ENCODE measurements around the gene ADORA2B.
"Not testable (repeated sequence)": the region's sequence is repeated elsewhere in the genome, so short reads cannot be mapped to it uniquely, and the experiment has no call there.

ADORA2B gene

DNA sequence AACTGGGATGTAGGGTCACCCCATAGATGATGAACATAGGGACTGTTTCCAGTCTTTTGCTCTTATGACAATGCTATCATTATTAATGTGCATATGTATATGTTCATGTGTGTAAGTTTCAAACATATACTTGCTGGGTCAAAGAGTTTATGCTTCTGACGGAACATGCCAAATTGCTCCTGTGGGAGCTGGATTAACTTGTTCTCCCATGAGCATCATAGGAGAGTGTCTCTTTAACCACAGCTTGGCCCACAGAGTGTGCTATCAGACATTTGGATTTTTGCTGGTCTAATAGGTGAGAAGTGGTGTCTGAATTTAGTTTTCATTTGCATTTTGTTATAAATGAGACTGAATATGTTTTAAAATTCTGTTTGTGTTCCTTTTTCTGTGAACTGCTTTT, 22.3 kb upstream of the ADORA2B start:
- DNase-seq (ENCODE audit: low read depth): no peak

DNA sequence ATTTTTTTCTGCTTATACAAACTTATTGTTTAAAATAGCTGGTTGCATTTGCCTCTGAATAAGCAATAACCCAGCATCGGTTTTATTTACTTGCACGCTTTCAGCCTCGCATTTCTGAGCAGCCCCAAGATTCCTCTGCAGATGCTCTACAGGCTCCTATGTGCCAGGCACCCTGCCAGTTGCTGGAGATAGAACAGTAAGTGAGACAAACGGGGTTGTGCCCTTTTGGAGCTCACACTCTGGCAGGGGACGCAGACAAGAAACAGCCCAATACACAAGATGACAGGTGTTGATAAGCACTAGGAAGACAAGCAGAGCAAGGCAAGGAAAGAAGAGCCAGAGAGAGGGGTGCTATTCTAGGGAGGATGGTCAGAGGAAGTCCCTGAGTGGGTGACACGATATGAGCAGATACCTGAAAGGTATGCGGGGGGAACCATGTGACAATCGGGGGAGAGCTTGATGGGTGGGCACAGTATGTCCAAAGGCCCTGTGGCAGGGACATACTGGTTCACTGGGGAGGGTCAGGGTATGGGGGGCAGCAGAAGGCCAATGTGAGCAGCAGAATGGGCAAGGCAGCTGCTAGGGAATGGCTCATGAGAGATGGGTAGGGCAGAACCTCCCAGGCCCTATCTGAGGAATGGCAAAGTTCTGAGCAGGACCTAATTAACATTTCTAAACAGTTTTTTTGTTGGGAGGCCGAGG, 18.7 kb upstream of the ADORA2B start:
- DNase-seq (ENCODE audit: low read depth): no peak

DNA sequence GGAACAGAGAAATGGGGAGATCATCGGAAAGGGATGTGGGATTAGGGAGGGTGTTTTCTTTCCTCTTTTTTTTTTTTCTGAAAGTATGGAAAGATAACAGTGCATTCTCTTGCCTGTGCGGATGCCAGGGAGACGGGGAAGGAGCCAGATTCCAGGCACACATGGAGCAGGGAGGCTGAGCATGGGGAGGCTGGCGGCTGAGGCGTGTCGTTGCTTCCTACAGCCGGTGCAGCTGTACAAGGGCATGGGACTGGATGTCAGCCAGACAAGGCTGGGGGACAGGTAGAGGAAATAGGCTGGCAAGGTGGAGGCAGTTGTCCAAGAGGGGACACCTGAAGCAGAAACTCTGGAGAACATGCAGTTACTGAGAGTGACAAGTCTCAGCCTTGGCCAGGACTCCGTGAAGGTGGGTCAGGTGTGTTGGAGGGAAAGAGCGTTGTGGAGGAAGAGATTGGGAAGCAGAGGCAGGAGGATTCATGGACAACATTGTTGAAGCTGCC, 16.6 kb upstream of the ADORA2B start:
- DNase-seq (ENCODE audit: low read depth): no peak

DNA sequence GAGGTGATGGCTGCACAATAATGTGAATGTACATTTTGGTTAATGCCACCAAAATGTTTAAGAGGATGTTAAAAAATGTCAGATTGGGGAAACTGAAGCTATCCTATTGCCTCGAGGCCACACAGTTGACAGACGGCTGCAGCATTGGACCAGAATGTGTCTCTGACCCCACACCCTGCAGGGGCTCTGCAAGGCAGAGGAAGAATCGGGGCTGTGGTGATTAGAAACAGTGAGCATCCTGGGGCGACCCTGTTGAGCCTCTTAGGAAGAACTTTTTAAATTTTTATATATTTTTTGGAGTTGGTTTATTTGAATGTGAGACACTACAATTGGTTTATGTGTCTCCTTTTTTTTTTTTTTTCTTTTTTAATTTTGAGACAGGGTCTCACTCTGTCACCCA, 15.0 kb upstream of the ADORA2B start:
- DNase-seq (ENCODE audit: low read depth): no peak

DNA sequence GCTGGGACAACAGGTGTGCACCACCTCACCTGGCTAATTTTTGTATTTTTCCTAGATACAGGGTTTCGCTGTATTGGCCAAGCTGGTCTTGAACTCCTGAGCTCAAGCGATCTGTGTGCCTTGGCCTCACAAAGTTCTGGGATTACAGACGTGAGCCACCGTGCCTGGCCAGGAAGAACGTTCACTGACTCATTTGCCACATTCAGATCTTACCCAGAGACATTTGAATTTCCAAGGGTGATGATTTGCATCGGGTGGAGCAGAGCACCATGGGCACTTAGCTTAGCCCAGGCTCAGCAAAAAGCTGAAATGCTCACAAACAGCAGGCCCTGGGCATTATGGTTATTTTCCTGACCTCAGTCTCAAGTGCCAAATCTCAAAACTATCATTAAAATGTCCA, 14.5 kb upstream of the ADORA2B start:
- no peak for DNase-seq (ENCODE audit: low read depth)

DNA sequence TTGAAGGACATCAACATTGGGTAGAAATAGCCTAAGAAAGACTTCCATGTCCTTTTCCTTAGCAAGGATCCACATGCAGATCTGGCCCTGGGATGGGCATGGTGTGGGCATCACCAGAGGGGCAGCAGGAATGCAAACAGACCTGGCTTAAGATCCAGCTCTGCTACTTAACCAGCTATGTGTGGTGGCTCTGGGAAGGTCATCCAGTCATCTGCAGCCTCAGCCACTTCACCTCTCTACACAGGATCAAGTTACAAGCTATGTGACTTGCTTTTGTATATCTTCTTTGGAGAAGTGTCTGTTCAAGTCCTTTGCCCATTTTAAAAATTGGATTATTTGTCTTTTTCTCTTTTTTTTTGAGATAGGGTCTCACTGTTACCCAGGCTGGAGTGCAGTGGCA, 13.5 kb upstream of the ADORA2B start:
- DNase-seq (ENCODE audit: low read depth): no peak

DNA sequence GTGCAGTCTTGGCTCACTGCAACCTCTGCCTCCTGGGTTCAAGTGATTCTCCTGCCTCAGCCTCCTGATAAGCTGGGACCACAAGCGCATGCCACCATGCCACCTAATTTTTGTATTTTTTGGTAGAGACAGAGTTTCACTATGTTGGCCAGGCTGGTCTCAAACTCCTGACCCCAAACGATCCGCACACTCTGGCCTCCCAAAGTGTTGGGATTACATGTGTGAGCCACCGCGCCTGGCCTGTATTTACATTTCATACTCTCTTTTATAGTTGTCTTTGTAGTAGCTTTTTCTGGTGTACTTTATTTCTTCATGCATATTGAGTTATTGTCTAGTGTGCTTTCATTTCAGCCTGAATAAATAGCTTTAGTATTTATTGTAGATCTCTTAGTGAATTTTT, 10.1 kb upstream of the ADORA2B start:
- no peak for DNase-seq (ENCODE audit: low read depth)

DNA sequence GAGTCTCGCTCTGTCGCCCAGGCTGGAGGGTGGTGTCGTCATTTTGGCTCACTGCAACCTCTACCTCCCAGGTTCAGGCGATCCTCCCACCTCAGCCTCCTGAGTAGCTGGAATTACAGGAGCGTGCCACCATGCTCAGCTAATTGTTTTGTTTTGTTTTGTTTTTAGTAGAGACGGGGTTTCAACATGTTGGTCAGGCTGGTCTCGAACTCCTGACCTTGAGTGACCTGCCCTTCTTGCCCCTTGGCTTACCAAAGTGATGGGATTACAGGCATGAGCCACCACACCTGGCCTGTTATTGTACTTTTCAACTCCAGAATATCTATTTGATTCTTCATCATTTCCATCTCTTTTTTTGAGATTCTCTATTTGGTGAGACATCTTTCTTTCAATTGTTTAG, 9.0 kb upstream of the ADORA2B start:
- DNase-seq (ENCODE audit: low read depth): no peak

DNA sequence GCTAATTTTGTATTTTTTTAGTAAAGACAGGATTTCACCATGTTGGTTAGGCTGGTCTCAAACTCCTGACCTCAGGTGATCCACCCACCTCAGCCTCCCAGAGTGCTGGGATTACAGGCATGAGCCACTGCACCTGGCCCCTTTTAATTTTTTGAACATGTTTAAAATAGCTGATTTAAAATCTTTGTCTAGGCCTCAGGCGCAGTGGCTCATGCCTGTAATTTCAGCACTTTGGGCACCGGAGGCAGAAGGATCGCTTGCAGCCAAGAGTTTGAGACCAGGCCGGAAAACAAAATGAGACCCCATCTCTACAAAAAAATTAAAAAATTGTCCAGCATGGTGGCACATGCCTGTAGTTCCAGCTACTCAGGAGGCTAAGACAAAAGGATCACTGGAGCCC, 8.4 kb upstream of the ADORA2B start:
- DNase-seq (ENCODE audit: low read depth): not testable (repeated sequence)

DNA sequence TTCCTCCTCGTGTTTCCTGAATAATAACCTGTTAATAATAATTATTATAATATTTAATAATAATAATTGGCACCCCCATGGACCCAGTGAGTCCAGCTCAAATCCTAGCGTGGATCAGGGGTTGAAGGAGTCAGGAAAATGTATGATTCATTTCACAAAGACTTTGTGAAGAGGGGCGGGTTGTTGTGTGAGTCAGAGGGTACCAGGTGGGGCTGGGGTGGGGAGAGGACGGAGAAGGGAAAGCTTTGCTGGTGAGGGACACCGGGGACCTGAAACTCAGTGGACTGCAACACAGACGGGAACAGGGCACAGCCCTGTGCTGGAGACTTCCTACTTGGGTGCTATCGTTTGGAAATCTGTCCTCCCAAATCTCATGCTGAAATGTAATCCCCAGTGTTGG, 3.1 kb upstream of the ADORA2B start:
- no peak for DNase-seq (ENCODE audit: low read depth)

DNA sequence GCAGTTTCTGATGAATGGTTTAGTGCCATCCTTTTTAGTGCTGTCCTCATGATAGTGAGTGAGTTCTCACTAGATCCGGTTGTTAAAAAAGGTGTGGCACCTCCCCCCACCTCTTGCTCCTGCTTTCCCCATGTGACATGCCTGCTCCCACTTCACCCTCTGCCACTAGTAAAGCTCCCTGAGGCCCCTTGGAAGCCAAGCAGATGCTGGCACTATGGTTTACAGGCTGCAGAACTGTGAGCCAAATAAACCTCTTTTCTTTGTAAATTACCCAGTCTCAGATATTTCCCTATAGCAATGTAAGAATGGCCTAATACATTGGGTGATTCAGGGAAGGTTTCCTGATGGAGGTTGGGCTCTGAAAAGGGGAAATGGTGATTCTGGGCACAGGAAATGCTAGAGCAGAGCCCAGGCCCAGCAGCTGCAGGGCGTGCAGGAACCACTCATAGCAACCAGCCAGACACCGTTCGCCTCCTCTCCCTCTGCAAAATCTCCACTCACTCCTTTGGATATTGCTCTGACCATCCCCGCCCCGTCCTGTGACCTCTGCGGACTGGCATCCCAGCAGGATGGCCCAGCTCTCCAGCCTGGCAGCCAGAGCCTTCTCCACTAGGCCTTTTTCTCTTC, 2.6 kb upstream of the ADORA2B start:
- no peak for DNase-seq (ENCODE audit: low read depth)

DNA sequence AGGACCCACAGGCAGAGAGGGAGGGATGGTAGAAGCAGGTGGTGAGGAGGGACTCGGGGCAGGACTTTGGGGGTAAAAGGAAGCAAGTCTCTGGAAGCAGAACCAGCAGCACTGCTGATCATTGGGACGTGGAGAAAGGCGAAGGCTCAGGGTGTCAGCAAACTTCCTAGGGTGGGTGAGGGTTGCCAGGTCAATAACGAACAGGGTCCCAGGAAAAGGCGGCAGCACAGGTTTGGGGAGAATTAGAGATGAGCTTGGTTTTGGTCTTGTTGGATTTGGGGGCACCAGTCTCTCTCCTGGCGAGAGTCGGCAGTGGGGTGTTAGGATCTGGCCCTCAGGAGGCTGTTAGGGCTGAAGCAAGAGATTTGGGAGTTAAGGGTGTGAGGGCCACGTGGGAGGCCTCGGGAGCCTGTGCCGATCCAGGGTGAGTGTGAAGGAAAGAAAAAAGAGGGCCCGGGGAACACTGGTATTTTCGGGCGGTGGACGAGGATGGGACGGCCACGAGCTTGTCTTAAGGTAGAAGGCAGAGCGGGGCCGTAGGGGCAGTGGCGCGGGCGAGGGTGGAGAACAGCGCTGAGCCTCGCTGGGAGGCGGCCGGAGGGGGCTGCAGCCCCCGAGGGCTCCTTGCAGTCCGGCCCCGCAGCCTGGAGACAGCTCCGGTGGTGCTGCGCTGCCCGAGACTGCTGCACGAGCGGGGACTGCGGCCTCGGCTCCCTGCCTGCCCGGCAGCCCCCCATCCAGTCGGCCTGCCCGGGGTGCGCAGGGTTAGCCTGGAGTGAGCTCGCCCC, 765 bp upstream of the ADORA2B start:
- no peak for DNase-seq (ENCODE audit: low read depth)

DNA sequence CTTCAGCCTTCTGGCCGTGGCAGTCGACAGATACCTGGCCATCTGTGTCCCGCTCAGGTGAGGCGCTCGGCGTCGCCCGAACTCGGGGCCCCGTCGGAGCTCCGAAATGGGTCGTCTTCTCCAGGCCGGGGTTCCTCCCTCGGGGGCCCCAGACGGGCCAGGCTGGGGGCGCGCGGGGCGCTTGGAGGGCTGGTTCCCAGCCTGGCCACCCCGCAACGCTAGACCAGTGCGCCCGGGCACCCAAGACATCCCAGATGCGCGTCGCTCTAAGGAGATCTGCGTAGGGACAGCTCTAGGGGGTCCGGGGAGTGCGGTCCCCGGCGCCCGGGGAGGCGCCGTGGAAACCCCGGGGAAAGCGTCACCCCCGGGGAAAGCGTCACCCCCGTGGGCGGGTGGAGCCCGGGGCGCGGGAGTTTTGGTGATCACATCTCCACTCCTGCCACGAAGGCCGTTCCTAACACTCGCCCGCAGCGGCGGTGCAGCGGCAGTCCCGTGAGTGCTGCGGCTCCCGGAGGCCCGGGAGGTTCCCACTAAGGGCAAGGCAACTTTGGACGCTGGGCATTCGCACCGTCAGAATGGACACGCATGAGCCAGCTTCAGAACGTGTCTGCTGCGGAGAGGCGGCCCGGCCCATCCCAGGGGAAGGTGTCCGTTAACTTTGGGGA, 729 bp downstream of the ADORA2B start:
- DNase-seq (ENCODE audit: low read depth): no peak

DNA sequence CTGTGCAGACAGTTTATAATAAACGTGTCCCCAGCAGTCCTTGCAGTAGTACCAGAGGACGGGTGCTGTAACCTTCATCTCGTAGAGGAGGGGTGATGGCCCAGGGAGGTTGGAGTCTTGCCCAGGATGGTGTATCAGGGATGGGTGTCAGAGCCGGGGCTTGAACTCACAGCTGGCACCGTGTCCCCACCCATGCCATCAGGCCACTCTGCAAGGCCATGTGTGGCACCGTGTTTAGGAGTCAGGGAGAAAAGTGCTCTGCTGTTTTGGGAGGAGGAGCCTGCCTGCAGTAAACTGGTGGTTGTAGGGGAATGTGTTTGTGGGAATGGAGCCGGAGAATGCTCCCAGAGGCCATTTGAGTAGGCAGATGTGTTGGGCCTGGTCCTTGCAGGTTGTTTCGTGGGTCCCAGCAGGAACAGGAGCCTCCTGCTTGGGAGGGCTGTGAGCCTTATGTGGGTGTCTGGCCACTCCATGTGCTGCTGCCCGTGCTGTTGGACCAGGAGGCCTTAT, 1.7 kb downstream of the ADORA2B start:
- no peak for DNase-seq (ENCODE audit: low read depth)

DNA sequence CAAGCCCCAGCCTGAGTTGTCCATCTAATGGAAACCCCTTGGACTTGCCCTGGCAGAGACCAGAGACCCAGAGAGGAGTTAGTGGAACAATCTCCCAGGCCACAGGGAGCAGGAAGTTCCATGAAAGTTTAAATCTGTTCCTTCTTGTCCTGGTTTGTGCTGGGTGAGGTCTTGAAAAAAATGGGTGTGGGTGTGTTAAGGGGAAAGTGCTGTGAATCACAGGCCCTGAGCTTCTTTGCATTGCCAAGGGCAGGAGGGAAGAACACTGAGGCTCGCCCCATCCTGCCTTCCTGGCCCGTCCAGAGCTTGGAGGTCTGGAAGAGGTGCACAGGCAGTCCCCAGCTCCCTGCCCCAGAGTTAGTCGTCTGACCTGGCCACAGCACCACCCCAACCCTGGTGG, 2.3 kb downstream of the ADORA2B start:
- no peak for DNase-seq (ENCODE audit: low read depth)

DNA sequence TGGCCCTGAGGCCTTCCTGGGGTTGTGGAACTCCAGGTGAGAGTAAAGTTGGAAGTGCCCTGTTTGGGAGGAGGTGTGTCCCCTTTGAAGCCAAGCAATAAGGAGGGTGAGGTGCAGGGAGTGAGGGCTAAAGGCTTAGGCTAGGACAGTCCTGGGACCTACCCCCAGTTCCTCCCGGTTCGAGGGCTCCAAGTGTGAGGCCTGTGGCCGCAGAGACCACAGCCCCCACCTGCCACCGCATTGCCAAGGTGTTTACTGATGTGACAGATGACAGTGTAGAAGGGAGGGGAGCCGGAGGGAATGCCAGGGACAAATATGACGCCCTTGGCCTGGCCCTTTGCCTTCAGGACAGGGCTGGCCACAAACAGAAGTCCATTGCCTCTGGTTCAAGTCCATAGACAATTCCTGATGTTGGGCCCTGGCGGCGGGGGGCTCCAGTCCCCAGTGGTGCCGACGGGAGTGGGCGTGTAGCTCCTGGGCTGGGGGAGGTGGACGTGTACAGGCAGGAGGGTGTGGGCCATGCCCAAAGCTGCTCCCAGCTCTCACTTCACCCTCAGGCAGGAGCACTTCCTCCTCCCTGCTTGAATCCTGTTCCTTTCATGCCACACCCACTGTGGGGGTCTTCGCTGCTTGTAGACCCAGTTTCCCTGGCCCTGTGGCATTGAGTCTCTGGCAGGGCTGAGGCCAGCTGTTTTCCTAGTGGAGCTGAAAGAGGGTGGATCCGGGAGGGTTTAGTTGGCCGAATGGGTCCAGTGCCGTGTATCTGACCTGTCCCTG, 3.2 kb downstream of the ADORA2B start:
- DNase-seq (ENCODE audit: low read depth): no peak

DNA sequence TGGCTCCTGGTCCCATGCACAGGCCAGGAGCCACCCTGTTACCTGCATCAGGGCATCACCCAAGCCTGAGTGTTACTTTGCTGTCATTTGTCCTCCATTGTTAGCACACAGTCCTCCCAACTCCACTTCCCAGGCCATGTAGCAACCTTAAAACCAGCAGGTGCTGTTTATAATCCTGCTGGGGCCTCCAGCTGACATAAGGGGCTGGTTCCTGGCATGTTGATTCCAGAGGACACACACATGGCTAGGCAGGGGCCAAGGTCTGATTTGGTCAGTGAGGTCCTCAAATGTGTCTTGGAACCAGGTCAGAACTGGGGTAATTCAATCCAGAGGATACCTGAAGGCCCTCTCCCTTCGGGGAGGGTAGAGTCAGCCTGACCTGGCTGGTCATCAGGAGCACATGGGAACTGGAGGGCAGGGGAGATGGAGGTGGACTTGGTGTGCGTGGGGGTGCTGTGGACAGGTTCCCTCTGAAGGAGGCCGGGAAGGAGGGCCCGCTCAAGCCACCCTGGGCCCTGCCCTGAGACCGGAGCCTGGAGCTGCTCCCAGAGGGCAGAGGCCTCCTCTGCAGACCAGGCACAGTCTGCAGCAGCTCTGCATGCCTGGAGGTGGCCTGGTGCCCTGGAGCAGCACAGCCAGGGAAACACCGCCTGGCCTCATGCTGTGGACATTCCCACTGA, 6.6 kb downstream of the ADORA2B start:
- no peak for DNase-seq (ENCODE audit: low read depth)

DNA sequence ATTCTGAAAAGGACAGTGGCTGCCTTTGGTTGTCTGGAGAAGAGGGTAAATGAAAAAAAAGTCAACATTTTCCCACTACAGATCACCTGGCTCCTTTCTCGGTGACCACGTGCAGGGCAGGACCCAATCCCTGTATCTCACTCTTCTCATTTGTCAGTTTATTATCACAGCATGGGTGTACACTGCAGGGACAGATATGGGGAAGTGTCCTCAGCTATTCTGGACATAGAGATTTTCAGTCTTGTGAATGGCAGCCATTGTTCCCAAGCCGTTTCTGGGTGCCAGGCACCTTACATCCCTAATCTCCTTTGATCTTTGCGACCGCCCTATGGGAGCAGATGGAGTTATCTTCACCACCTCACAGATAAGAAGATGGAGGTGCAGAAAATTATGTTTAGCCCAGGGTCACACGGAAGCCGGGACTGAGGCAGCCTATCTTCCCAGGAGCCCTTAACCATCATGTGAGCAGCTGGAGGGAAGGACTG, 7.2 kb downstream of the ADORA2B start:
- no peak for DNase-seq (ENCODE audit: low read depth)

DNA sequence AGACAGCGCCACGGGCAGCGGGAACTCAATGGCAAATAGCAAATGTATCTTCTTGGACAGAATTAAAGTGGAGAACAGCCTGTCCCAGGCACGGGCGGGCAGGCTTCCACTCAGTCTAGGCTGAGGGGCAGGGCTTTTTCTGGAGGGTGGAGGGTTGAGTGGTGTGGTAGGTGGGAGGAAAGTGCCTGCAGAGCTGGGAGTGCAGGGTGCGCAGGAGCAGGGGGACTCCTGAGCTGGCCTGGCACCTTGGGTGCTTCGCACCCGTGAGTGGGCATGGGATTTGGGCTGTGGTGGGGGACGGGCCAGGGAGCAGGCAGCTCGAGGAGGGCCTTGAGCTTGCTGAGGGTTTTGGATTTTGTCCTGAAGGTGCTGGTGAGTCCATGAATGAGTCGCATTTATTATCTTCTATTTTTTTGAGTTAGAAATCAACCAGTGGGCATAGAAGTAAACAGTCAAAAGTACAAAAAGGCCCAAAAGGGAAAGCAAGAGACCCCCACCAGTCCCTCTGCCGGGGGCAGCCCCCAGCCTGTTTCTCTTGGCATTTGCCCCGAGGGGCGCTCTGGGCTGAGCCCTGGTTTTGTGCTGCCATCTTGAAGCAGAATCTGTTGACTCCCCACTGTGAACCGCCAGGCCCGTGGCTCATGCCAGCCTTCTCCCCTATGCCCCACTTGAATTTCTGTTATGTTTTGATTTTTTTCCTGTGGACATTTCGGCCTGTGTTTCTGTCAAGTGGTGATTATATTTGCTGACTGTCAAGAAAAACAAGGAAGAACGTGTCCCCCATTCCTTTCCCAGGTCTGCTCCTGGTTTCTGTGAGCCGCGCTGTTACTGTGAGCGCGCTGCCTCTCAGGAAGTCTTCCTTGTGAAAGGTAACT, 8.2 kb downstream of the ADORA2B start:
- DNase-seq (ENCODE audit: low read depth): no peak

DNA sequence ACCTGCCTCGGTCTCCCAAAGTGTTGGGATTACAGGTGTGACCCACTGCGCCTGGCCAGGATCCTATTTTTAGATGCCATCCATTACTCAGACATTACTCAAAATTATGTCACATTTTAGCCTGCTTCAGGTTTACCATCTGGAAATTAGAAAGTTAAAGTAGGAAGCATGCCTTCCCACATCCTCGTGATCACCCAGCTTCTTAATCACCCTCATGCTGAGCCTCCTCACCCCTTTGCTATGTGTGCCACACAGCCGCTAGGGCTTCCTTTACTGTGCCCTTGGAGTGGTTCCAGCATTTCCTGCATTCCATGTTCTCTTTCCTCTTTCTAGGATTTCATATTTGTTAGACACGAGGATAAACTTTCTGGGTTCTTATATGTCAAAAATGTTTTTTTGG, 9.3 kb downstream of the ADORA2B start:
- no peak for DNase-seq (ENCODE audit: low read depth)

Data from T-helper 22 cell (primary cell).